ENCODE results near the gene VSX1. TPM values are rescaled to one million over a fixed set of nuclear protein-coding genes. Genes with fewer than 3 reads are reported as not detected.

Gene VSX1
- total and polyA plus RNA-seq, 9 donors = 0.11 to 1.4 (median 0.75) TPM; not detected in 2

GRCh38 chr20:25103526-25103925, 21.6 kb upstream of the VSX1 start:
- H3K9me3 ChIP-seq = no peaks in the 10 kb centered on the region
- intact Hi-C loops (cut with DNase I) = no loop called here
- no peak for DNase-seq
- no peaks in the 10 kb centered on the region for H3K4me1 ChIP-seq (ENCODE audit: insufficient read depth)
- H3K27me3 ChIP-seq = no peaks in the 10 kb centered on the region
- 91 to 94% (median 92%) methylated on average over 3 of the region's 3 CpGs for WGBS, 3 donors
- no peak overlapping the region for H3K4me3 ChIP-seq
- H3K27ac ChIP-seq = no peak overlapping the region
- H3K36me3 ChIP-seq = no peaks in the 10 kb centered on the region
- TF ChIP-seq POLR2A (IDR thresholded peaks at IDR 0.05) = no peak
- no peak for TF ChIP-seq EP300 (IDR thresholded peaks at IDR 0.05)
- no peak for TF ChIP-seq CTCF (IDR thresholded peaks at IDR 0.05)

GRCh38 chr20:25100914-25101313, 19.0 kb upstream of the VSX1 start:
- Histone ChIP-seq H3K4me1 (ENCODE audit: insufficient read depth) (no peaks in the 10 kb centered on the region), H3K4me3 (no peak overlapping the region), H3K27me3 (no peaks in the 10 kb centered on the region), H3K36me3 (no peaks in the 10 kb centered on the region), H3K27ac (no peak overlapping the region), H3K9me3 (no peaks in the 10 kb centered on the region)
- no peak for DNase-seq
- no peak for TF ChIP-seq EP300 (IDR thresholded peaks at IDR 0.05)
- no peak for TF ChIP-seq POLR2A (IDR thresholded peaks at IDR 0.05)
- TF ChIP-seq CTCF (IDR thresholded peaks at IDR 0.05) = no peak
- intact Hi-C loops (cut with DNase I) = no loop called here
- WGBS, 3 donors = 62 to 69% (median 64%) methylated on average over 3 of the region's 3 CpGs

GRCh38 chr20:25099601-25100140, 17.7 kb upstream of the VSX1 start:
- Histone ChIP-seq H3K36me3 (no peaks in the 10 kb centered on the region), H3K27me3 (no peaks in the 10 kb centered on the region), H3K27ac (no peak overlapping the region), H3K9me3 (no peaks in the 10 kb centered on the region), H3K4me1 (ENCODE audit: insufficient read depth) (no peaks in the 10 kb centered on the region), H3K4me3 (no peak overlapping the region)
- WGBS, 3 donors = 72 to 87% (median 81%) methylated on average over 4 of the region's 4 CpGs
- no peak for TF ChIP-seq POLR2A (IDR thresholded peaks at IDR 0.05)
- TF ChIP-seq EP300 (IDR thresholded peaks at IDR 0.05) = no peak
- no peak for TF ChIP-seq CTCF (IDR thresholded peaks at IDR 0.05)
- intact Hi-C loops (cut with DNase I) = no loop called here
- DNase-seq = no peak

GRCh38 chr20:25097498-25097897, 15.6 kb upstream of the VSX1 start:
- DNase-seq = no peak
- Histone ChIP-seq H3K36me3 (no peaks in the 10 kb centered on the region), H3K27ac (no peak overlapping the region), H3K4me1 (ENCODE audit: insufficient read depth) (no peaks in the 10 kb centered on the region), H3K27me3 (no peaks in the 10 kb centered on the region), H3K4me3 (no peak overlapping the region), H3K9me3 (no peaks in the 10 kb centered on the region)
- intact Hi-C loops (cut with DNase I) = no loop called here
- TF ChIP-seq POLR2A (IDR thresholded peaks at IDR 0.05) (no peak), EP300 (IDR thresholded peaks at IDR 0.05) (no peak), CTCF (IDR thresholded peaks at IDR 0.05) (no peak)
- WGBS, 3 donors = 16 to 30% (median 28%) methylated on average over 2 of the region's 2 CpGs

Data from ovary (tissue), 9 donors.